Stimulated activated naive CD8-positive, alpha-beta T cell treated with anti-CD3 and anti-CD28 coated beads, Interleukin-15, Interleukin-2, amounts not matched to agents 100 ng/mL and 50 ng/mL, for 24 hours (primary cell): ENCODE results near the gene EXOC7.

Experiments
- H3K27ac Mint-ChIP-seq: one replicate; pipeline ENCODE4 v1.8.0; 2021; ENCODE audit warnings: mild to moderate bottlenecking, mixed read lengths
- H3K27me3 Mint-ChIP-seq: one replicate; pipeline ENCODE4 v1.8.0; 2021; ENCODE audit warnings: mixed read lengths
- H3K36me3 Mint-ChIP-seq: one replicate; pipeline ENCODE4 v1.8.0; 2021; ENCODE audit warnings: low read depth, mixed read lengths
- H3K4me1 Mint-ChIP-seq: one replicate; pipeline ENCODE4 v1.8.0; 2021; ENCODE audit warnings: low read depth, mixed read lengths
- H3K4me3 Mint-ChIP-seq: one replicate; pipeline ENCODE4 v1.8.0; 2021; ENCODE audit warnings: mild to moderate bottlenecking, mixed read lengths
- H3K9me3 Mint-ChIP-seq: one replicate; pipeline ENCODE4 v1.8.0; 2021; ENCODE audit warnings: mixed read lengths

The EXOC7 gene

GRCh38 chr17:76038050-76038449 lies 65.5 kb downstream of the EXOC7 start:
- no peaks in the 10 kb centered on the region for H3K27me3 Mint-ChIP-seq
- peaks cover 38% of the 10 kb centered on the region for H3K36me3 Mint-ChIP-seq
- no peaks in the 10 kb centered on the region for H3K9me3 Mint-ChIP-seq
- H3K4me3 Mint-ChIP-seq, result no peak overlapping the region
- H3K27ac Mint-ChIP-seq, result no peak overlapping the region
- H3K4me1 Mint-ChIP-seq, result peaks cover 6% of the 10 kb centered on the region

GRCh38 chr17:76036497-76037261 lies 66.9 kb downstream of the EXOC7 start:
- Mint-ChIP-seq H3K27me3 (no peaks in the 10 kb centered on the region), H3K4me3 (no peak overlapping the region), H3K4me1 (peaks cover 6% of the 10 kb centered on the region), H3K9me3 (no peaks in the 10 kb centered on the region), H3K36me3 (peaks cover 31% of the 10 kb centered on the region), H3K27ac (peak overlapping the region; percentile 33)

GRCh38 chr17:76034428-76035350 lies 68.9 kb downstream of the EXOC7 start:
- Mint-ChIP-seq H3K9me3 (no peaks in the 10 kb centered on the region), H3K4me3 (no peak overlapping the region), H3K36me3 (peaks cover 21% of the 10 kb centered on the region), H3K27ac (no peak overlapping the region), H3K27me3 (no peaks in the 10 kb centered on the region), H3K4me1 (peaks cover 9% of the 10 kb centered on the region)

GRCh38 chr17:76033139-76033538 lies 70.4 kb downstream of the EXOC7 start:
- Mint-ChIP-seq H3K9me3 (no peaks in the 10 kb centered on the region), H3K27me3 (no peaks in the 10 kb centered on the region), H3K27ac (no peak overlapping the region), H3K4me3 (no peak overlapping the region), H3K36me3 (peaks cover 7% of the 10 kb centered on the region), H3K4me1 (peaks cover 21% of the 10 kb centered on the region)

- no peak overlapping the region for H3K27ac Mint-ChIP-seq
- no peaks in the 10 kb centered on the region for H3K9me3 Mint-ChIP-seq
- H3K27me3 Mint-ChIP-seq, result no peaks in the 10 kb centered on the region
- H3K4me1 Mint-ChIP-seq, result peaks cover 21% of the 10 kb centered on the region
- peaks cover 5% of the 10 kb centered on the region for H3K36me3 Mint-ChIP-seq
- H3K4me3 Mint-ChIP-seq, result no peak overlapping the region
These were observed 70.8 kb downstream of the EXOC7 start for GRCh38 chr17:76032780-76033108.

- Mint-ChIP-seq H3K9me3 (no peaks in the 10 kb centered on the region), H3K4me1 (peaks cover 21% of the 10 kb centered on the region), H3K27ac (no peak overlapping the region), H3K27me3 (no peaks in the 10 kb centered on the region), H3K36me3 (peaks cover 5% of the 10 kb centered on the region), H3K4me3 (no peak overlapping the region)
These were observed 71.4 kb downstream of the EXOC7 start for GRCh38 chr17:76032073-76032779.
